Duodenal mucosa (tissue), 2 donors: ENCODE data around the gene HORMAD1.
"Not testable (repeated sequence)": the region's sequence is repeated elsewhere in the genome, so short reads cannot be mapped to it uniquely, and the experiment has no call there.

ENCODE experiments used
- H3K27ac ChIP-seq: one replicate; pipeline ENCODE4 v1.7.0; 2013; ENCODE audit warnings: low read depth, low read length
- H3K27me3 ChIP-seq, 2 donors: one replicate each; pipeline ENCODE4 v1.7.0; 2013; ENCODE audit warnings: low read length in 2 of 2, control low read depth in 1 of 2; ENCODE audit not compliant: insufficient read depth in 2 of 2, control insufficient read depth in 1 of 2
- H3K36me3 ChIP-seq, 2 donors: one replicate each; pipeline ENCODE4 v1.7.0; 2013; ENCODE audit warnings: low read length in 2 of 2, control low read depth in 1 of 2; ENCODE audit not compliant: insufficient read depth in 2 of 2, control insufficient read depth in 1 of 2
- H3K4me1 ChIP-seq, 2 donors: one replicate each; pipeline ENCODE4 v1.7.0; 2013; ENCODE audit warnings: low read length in 2 of 2, control low read depth in 1 of 2; ENCODE audit not compliant: insufficient read depth in 2 of 2, control insufficient read depth in 1 of 2
- H3K4me3 ChIP-seq, 2 donors: one replicate each; pipeline ENCODE4 v1.7.0; 2013; ENCODE audit warnings: low read length in 2 of 2, low read depth in 1 of 2
- H3K9ac ChIP-seq, 2 donors: one replicate each; pipeline ENCODE4 v1.7.0; 2013; ENCODE audit warnings: low read length in 2 of 2, low read depth in 1 of 2
- H3K9me3 ChIP-seq, 2 donors: one replicate each; pipeline ENCODE4 v1.7.0; 2013; ENCODE audit warnings: low read length in 2 of 2, control low read depth in 1 of 2; ENCODE audit not compliant: control insufficient read depth in 1 of 2

Gene HORMAD1

DNA sequence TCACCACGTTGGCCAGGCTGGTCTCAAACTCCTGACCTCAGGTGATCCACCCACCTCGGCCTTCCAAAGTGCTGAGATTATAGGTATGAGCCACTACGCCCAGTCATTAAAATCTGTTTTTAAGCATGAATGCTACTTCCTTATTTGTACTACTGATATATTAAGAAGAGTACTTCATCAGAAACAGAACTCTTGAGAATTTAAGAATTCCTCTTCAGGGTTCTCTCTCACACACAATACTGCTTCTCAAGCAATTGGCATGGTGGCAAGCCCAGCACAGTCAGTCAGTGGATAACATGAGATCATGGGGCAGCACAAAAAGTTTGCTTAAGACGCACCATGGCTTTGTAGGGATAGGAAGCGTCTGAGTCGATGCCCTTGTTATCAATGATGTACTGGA is 30.7 kb upstream of the HORMAD1 start:
- no peaks in the 10 kb centered on the region for H3K9me3 ChIP-seq
- no peaks in the 10 kb centered on the region for H3K27me3 ChIP-seq
- peaks cover 22 to 74% of the 10 kb centered on the region in 2 donors for H3K36me3 ChIP-seq
- H3K4me3 ChIP-seq = no peak overlapping the region
- peaks cover 0 to 3% of the 10 kb centered on the region in 2 donors for H3K4me1 ChIP-seq
- H3K27ac ChIP-seq = no peak overlapping the region
- H3K9ac ChIP-seq = no peak overlapping the region

DNA sequence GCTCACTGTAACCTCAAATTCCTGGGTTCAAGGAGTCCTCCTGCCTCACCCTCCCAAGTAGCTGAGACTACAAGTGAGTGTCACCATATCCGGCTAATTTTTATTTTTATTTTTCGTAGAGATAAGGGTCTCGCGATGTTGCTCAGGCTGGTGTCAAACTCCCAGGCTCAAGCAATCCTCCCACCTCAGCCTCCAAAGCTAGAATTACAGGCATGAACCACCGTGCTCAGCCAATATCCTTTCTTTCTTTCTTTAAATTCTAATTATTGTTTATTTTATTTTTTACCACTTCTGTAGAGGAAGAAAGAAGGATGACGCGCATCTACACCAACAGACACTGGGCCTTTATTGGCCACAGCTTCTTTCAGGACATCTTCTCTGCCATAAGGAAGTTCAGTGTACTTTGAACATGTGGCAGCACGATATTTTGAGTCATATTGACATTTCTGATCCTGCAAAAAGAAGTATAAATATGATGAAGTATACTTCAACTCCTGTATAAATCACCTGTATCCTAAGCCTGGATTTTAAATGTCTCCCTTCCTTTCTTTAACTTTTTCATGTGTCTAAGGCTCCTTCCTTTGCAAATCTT is 29.1 kb upstream of the HORMAD1 start:
- no peaks in the 10 kb centered on the region for H3K27me3 ChIP-seq
- H3K4me1 ChIP-seq = peaks cover 0 to 3% of the 10 kb centered on the region in 2 donors
- H3K9me3 ChIP-seq = no peaks in the 10 kb centered on the region
- H3K4me3 ChIP-seq = no peak overlapping the region
- peaks cover 19 to 78% of the 10 kb centered on the region in 2 donors for H3K36me3 ChIP-seq
- H3K27ac ChIP-seq = no peak overlapping the region
- H3K9ac ChIP-seq = no peak overlapping the region

DNA sequence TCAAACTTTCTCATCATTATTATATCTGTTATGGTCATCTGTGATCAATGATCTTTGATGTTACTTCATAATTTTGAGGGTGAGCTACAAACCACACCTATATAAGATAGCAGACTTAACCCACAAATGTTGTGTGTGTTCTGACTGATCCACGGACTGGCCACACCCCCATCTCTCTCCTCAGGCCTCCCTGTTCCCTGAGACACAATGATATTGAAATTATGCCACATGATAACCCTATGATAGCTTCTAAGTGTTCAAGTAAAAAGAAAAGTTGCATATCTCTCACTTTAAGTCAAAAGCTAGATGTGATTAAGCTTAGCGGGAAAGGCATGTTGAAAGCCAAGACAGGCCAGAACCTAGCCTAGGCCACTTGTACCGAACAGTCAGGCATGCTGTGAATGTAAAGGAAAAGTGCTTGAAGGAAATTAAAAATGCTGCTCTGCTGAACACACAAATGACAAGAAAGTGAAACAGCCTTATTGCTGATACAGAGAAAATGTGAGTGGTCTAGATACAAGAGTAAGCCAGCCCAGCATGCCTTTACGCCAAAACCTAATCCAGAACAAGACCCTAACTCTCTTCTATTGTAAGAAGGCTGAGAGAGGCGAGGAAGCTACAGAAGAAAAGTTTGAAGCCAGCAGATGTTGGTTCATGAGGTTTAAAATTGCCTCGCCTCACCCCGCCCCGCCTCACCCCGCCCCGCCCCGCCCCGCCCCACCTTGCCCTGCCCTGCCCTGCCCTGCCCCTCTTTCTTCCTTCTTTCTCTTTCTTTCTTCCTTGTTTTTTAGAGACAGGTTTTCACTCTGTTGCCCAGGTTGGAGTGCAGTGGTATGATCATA is 28.4 kb upstream of the HORMAD1 start:
- Histone ChIP-seq H3K27me3 (no peaks in the 10 kb centered on the region), H3K9me3 (no peaks in the 10 kb centered on the region), H3K4me1 (peaks cover 0 to 3% of the 10 kb centered on the region in 2 donors), H3K9ac (no peak overlapping the region), H3K36me3 (peaks cover 19 to 76% of the 10 kb centered on the region in 2 donors), H3K4me3 (no peak overlapping the region), H3K27ac (no peak overlapping the region)

DNA sequence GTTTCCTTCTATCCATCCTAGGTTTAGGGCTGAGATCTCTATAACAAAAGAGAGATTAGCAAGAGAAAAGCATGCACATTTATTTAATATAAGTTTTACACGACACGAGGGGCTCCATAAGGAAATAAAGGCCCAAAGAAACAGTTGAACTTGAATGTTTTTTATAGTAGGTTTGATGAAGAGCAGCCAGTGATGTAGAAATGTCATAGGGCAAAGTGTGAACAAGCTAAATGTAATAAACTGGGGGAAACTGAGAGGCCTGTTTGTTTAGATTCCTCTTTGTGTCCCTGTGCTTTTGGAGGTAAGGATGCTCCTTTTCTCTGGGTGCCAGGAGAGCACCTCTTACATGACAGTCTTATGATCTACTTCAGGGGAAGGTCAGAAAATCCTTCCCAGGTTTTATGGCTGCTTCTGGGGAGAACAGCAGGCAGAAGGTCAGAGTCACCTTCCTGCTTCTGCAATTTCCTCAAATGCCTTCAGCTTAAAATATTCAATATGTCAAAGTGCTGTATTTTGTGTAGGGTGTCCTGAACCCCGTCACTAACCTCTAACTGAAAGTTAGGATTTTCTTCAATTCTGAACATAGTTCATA is 9.5 kb upstream of the HORMAD1 start:
- H3K9ac ChIP-seq = no peak overlapping the region
- H3K9me3 ChIP-seq = no peaks in the 10 kb centered on the region
- H3K27ac ChIP-seq = no peak overlapping the region
- no peak overlapping the region for H3K4me3 ChIP-seq
- peaks cover 0 to 18% of the 10 kb centered on the region in 2 donors for H3K36me3 ChIP-seq
- H3K27me3 ChIP-seq = no peaks in the 10 kb centered on the region
- H3K4me1 ChIP-seq = no peaks in the 10 kb centered on the region

DNA sequence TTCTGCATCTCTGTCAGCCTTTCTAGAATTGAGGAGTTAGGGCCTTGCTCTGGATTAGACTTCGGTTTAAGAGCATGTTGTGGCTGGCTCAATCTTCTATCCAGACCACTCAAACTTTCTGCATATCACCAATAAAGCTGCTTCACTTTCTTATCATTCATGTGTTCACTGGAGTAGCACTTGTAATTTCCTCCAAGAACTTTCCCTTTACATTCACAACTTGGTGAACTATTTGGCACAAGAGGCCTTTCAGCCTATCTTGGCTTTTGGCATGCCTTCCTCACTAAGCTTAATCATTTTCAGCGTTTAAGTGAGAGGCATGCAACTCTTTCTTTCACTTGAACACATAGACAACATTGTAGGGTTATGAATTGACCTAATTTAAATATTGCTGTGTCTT is 3.6 kb upstream of the HORMAD1 start:
- Histone ChIP-seq H3K36me3 (no peaks in the 10 kb centered on the region), H3K27me3 (no peaks in the 10 kb centered on the region), H3K27ac (no peak overlapping the region), H3K4me1 (no peaks in the 10 kb centered on the region), H3K4me3 (no peak overlapping the region), H3K9ac (no peak overlapping the region), H3K9me3 (no peaks in the 10 kb centered on the region)

DNA sequence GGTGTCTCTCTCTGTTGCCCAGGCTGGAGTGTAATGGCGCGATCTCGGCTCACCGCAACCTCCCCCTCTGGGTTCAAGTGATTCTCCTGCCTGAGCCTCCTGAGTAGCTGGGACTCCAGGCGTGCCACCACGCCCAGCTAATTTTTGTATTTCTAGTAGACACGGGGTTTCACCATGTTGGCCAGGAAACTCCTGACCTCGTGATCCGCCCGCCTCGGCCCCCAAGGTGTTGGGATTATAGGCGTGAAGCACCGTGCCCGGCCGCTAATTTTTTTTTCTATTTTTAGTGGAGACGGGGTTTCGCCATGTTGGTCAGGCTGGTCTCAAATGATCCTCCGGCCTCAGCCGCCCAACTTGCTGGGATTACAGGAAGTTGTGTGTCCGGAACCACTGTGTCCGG is 597 bp downstream of the HORMAD1 start:
- H3K4me3 ChIP-seq = no peak overlapping the region
- H3K9ac ChIP-seq = no peak overlapping the region
- no peak overlapping the region for H3K27ac ChIP-seq
- H3K27me3 ChIP-seq = no peaks in the 10 kb centered on the region
- no peaks in the 10 kb centered on the region for H3K9me3 ChIP-seq
- no peaks in the 10 kb centered on the region for H3K4me1 ChIP-seq
- H3K36me3 ChIP-seq = no peaks in the 10 kb centered on the region

DNA sequence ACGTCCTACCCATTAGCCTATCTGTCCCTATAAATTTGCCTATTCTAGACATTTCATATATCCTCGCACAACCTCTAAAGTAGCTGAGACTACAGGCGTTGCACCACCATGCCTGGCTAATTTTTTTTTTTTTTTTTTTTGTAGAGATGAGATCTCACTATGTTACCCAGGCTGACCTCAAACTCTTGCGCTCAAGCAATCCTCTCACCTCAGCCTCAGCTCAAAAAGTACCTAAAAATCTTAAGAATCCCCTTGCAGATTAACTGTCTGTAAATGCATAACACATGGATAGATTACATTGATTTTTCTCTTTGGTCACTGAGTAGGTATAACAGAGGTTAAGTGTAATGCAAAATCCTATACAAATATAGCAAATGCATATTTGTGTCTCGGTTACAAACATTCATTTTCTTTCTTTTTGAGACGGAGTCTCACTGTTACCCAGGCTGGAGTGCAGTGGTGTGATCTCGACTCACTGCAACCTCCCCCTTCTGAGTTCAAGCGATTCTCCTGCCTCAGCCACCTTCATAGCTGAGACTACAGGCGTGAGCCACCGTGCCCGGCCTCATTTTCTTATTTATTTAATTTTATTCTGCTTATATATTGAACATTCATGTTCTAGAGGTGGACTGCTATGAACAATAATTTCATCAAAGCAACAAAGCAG is 2.3 kb downstream of the HORMAD1 start:
- Histone ChIP-seq H3K9ac (no peak overlapping the region), H3K4me1 (no peaks in the 10 kb centered on the region), H3K36me3 (no peaks in the 10 kb centered on the region), H3K27me3 (no peaks in the 10 kb centered on the region), H3K9me3 (no peaks in the 10 kb centered on the region), H3K4me3 (no peak overlapping the region), H3K27ac (no peak overlapping the region)

DNA sequence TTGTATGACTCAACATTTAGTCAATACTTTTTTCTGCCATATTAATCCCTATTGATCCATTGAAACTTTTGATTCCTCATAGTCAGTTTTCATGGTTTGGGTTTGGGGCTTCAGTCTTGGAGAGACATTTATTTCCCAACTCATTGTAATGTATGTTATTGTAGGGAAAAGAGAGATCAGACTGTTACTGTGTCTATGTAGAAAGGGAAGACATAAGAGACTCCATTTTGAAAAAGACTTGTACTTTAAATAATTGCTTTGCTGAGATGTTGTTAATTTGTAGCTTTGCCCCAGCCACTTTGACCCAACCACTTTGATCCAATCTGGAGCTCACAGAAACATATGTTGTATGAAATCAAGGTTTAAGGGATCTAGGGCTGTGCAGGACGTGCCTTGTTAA is 11.7 kb downstream of the HORMAD1 start:
- H3K4me3 ChIP-seq, H3K9ac ChIP-seq, H3K9me3 ChIP-seq, H3K36me3 ChIP-seq, H3K27ac ChIP-seq, H3K27me3 ChIP-seq, H3K4me1 ChIP-seq: not testable (repeated sequence)

DNA sequence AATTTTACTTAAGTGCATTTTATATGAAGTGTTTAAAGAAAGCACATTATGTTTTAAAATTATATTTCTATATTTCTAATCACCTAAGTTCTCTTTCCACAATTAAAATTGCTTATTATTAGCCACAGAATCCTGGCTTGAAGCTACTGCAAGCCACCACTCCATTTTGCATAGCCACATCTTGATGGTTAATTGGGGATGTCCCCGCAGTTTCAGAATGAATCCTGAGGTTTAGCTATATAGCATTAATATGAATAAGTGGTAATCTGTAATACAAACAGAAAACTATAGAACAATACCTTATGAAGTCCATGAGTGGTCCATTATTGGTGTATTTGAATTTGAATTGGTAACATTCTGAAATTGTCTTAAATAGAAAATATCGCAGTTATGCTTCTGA is 12.1 kb downstream of the HORMAD1 start:
- H3K36me3 ChIP-seq = no peaks in the 10 kb centered on the region
- no peaks in the 10 kb centered on the region for H3K27me3 ChIP-seq
- H3K4me3 ChIP-seq = no peak overlapping the region
- no peak overlapping the region for H3K27ac ChIP-seq
- no peaks in the 10 kb centered on the region for H3K4me1 ChIP-seq
- H3K9me3 ChIP-seq = no peaks in the 10 kb centered on the region
- no peak overlapping the region for H3K9ac ChIP-seq

DNA sequence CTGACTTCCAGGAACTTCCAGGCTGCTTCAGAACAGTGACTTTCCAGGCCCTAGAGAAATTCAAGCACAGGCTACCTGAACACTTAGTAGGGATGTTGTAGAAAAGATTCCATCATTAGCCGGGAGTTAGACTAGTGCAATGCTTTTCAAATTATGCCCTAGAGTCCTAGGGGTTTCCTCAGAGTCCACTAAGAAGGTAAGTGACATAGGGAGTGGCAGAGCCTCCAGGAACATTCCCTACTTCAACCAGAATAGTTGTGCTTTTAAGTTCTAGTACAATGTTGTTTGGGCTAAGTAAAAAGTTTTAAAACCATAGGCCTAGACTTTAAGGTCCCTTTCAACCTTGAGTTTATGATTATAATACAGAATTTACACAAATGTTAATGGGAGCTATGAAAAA is 14.6 kb downstream of the HORMAD1 start:
- Histone ChIP-seq H3K36me3 (no peaks in the 10 kb centered on the region), H3K27ac (no peak overlapping the region), H3K9ac (no peak overlapping the region), H3K9me3 (no peaks in the 10 kb centered on the region), H3K4me1 (no peaks in the 10 kb centered on the region), H3K4me3 (no peak overlapping the region), H3K27me3 (no peaks in the 10 kb centered on the region)
